ENCODE measurements around the gene TDRD10. TPM values are rescaled to one million over a fixed set of nuclear protein-coding genes. Genes with fewer than 3 reads are reported as not detected.

Gene TDRD10
- total RNA-seq, 4 donors from 2014 or later: 0.57 to 1.5 (median 0.83) TPM; not detected in 1

GRCh38 chr1:154536570-154536969 is 34.6 kb downstream of the TDRD10 start:
- no peak for DNase-seq (ENCODE audit: low spot score in 2 of 2)
- TF ChIP-seq POLR2A (IDR thresholded peaks at IDR 0.05): no peak
- TF ChIP-seq CTCF (IDR thresholded peaks at IDR 0.05): no peak
- intact Hi-C loops (cut with DNase I; ENCODE audit: low total_unique reads): no loop called here
- H3K4me3 ChIP-seq (ENCODE audit: low read depth, poor library complexity, severe bottlenecking): no peak overlapping the region
- WGBS, 2 donors: 79 to 81% methylated on average over 7 of the region's 7 CpGs

GRCh38 chr1:154539486-154540483 is 37.8 kb downstream of the TDRD10 start:
- TF ChIP-seq CTCF (IDR thresholded peaks at IDR 0.05) (no peak), POLR2A (IDR thresholded peaks at IDR 0.05) (no peak)
- DNase-seq (ENCODE audit: low spot score in 2 of 2): no peak
- intact Hi-C loops (cut with DNase I; ENCODE audit: low total_unique reads): loop anchor here (5.0 kb wide), 1 partner anchor 62 kb away; no protein-coding TSS in a partner anchor
- H3K4me3 ChIP-seq (ENCODE audit: low read depth, poor library complexity, severe bottlenecking): no peak overlapping the region
- whole genome bisulfite sequencing, 2 donors: 86 to 87% methylated on average over 9 of the region's 9 CpGs

- intact Hi-C loops (cut with DNase I; ENCODE audit: low total_unique reads): loop anchor here (5.0 kb wide), 1 partner anchor 64 kb away; no protein-coding TSS in a partner anchor
- no peak for DNase-seq (ENCODE audit: low spot score in 2 of 2)
- no peak overlapping the region for H3K4me3 ChIP-seq (ENCODE audit: low read depth, poor library complexity, severe bottlenecking)
- TF ChIP-seq POLR2A (IDR thresholded peaks at IDR 0.05): no peak
- no peak for TF ChIP-seq CTCF (IDR thresholded peaks at IDR 0.05)
- 66 to 76% methylated on average over 6 of the region's 6 CpGs for WGBS, 2 donors
Observed at GRCh38 chr1:154541231-154541630, 39.2 kb downstream of the TDRD10 start.

GRCh38 chr1:154546264-154547063 is 44.4 kb downstream of the TDRD10 start:
- DNase-seq (ENCODE audit: low spot score in 2 of 2): no peak
- TF ChIP-seq POLR2A (IDR thresholded peaks at IDR 0.05) (no peak), CTCF (IDR thresholded peaks at IDR 0.05) (peak in 1 of 3 donors; percentile 61)
- no peak overlapping the region for H3K4me3 ChIP-seq (ENCODE audit: low read depth, poor library complexity, severe bottlenecking)
- WGBS, 2 donors: 71 to 73% methylated on average over 13 of the region's 13 CpGs
- intact Hi-C loops (cut with DNase I; ENCODE audit: low total_unique reads): no loop called here

- no peak overlapping the region for H3K4me3 ChIP-seq (ENCODE audit: low read depth, poor library complexity, severe bottlenecking)
- no peak for TF ChIP-seq POLR2A (IDR thresholded peaks at IDR 0.05)
- TF ChIP-seq CTCF (IDR thresholded peaks at IDR 0.05): no peak
- intact Hi-C loops (cut with DNase I; ENCODE audit: low total_unique reads): no loop called here
- 37% methylated on average over 11 of the region's 11 CpGs for WGBS, 2 donors
- DNase-seq (ENCODE audit: low spot score in 2 of 2): no peak
Observed at GRCh38 chr1:154547105-154547732, 45.2 kb downstream of the TDRD10 start.

Measured in lower leg skin (tissue), 4 donors.